HG02678 (cell line): ENCODE data around the gene GPN2.
"Not testable (repeated sequence)": the region's sequence is repeated elsewhere in the genome, so short reads cannot be mapped to it uniquely, and the experiment has no call there.

ENCODE experiments used
- ATAC-seq: cut with Tn5 transposase; IDR thresholded peaks from one replicate; pipeline ENCODE4 v1.9.1; 2021; ENCODE audit warnings: mild to moderate bottlenecking, moderate library complexity; ENCODE audit not compliant: unreplicated experiment

GPN2 gene

GRCh38 chr1:26900815-26901511 lies 10.9 kb upstream of the GPN2 start:
- ATAC-seq, result no peak

- peak; percentile 87 for ATAC-seq
Measured at GRCh38 chr1:26900001-26900814, 10.1 kb upstream of the GPN2 start, which contains the start of gene GPATCH3. Gene GPATCH3 (minus strand): TSS chr1:26900467. CDS start chr1:26900442, 25 bp downstream.

GRCh38 chr1:26897351-26897750 lies 7.3 kb upstream of the GPN2 start:
- no peak for ATAC-seq

GRCh38 chr1:26894263-26894662 lies 4.2 kb upstream of the GPN2 start:
- no peak for ATAC-seq

- peak; percentile 37 for ATAC-seq
Measured at GRCh38 chr1:26890467-26890796, 349 bp upstream of the GPN2 start.

- ATAC-seq, result no peak
Measured at GRCh38 chr1:26888231-26888630, 1.9 kb downstream of the GPN2 start.

GRCh38 chr1:26887125-26887524 lies 3.0 kb downstream of the GPN2 start:
- ATAC-seq, result no peak

- no peak for ATAC-seq
Measured at GRCh38 chr1:26882696-26883463, 7.2 kb downstream of the GPN2 start.

GRCh38 chr1:26881611-26882010 lies 8.5 kb downstream of the GPN2 start:
- not testable (repeated sequence) for ATAC-seq

GRCh38 chr1:26879793-26880192 lies 10.3 kb downstream of the GPN2 start:
- no peak for ATAC-seq

GRCh38 chr1:26877326-26877725 lies 12.8 kb downstream of the GPN2 start:
- no peak for ATAC-seq

GRCh38 chr1:26874896-26875295 lies 15.2 kb downstream of the GPN2 start:
- ATAC-seq, result no peak

GRCh38 chr1:26873097-26873496 lies 17.0 kb downstream of the GPN2 start:
- not testable (repeated sequence) for ATAC-seq

- peak; percentile 91 for ATAC-seq
Measured at GRCh38 chr1:26864610-26865480, 25.2 kb downstream of the GPN2 start.

- ATAC-seq, result no peak
Measured at GRCh38 chr1:26863685-26864077, 26.4 kb downstream of the GPN2 start.

GRCh38 chr1:26862781-26863684 lies 27.1 kb downstream of the GPN2 start, which contains the start of gene SFN:
Gene SFN (plus strand): TSS chr1:26863149. CDS start chr1:26863213, 64 bp downstream.
- ATAC-seq, result no peak

- ATAC-seq, result no peak
Measured at GRCh38 chr1:26861889-26862378, 28.1 kb downstream of the GPN2 start.

GRCh38 chr1:26861286-26861701 lies 28.8 kb downstream of the GPN2 start:
- ATAC-seq, result no peak
